HL-60 (cell line): ENCODE data around the gene RHAG.
"Not testable (repeated sequence)": the region's sequence is repeated elsewhere in the genome, so short reads cannot be mapped to it uniquely, and the experiment has no call there.

Source experiments
- DNase-seq, 2 experiments: peaks; one replicate each; pipeline ENCODE4 v3.0.0-alpha.2; 2010 to 2020; ENCODE audit warnings: low read depth in 1 of 2, low spot score in 1 of 2
- H3K27ac ChIP-seq: fragments of 250-450 bp; sonication (Bioruptor Pico); replicated peaks from 2 replicates; pipeline ENCODE4 v1.5.1; 2020; ENCODE audit warnings: mild to moderate bottlenecking, moderate library complexity
- H3K27me3 ChIP-seq: fragments of 250-450 bp; sonication (Bioruptor Pico); 2 replicates; pipeline ENCODE4 v1.5.1; 2021; ENCODE audit warnings: mild to moderate bottlenecking, moderate library complexity; ENCODE audit not compliant: insufficient read depth, poor library complexity, severe bottlenecking
- H3K4me3 ChIP-seq: replicated peaks from 2 replicates; pipeline ENCODE4 v1.5.1; 2011; ENCODE audit warnings: mild to moderate bottlenecking, control low read depth, low read length; ENCODE audit not compliant: insufficient read depth
- GABPA ChIP-seq: IDR thresholded peaks from 2 replicates; pipeline ENCODE4 v1.6.1; 2012; ENCODE audit warnings: low read depth
- POLR2AphosphoS5 ChIP-seq: IDR thresholded peaks from 2 replicates; pipeline ENCODE4 v1.6.1; 2012; ENCODE audit warnings: low read depth
- SPI1 ChIP-seq: IDR thresholded peaks from 2 replicates; pipeline ENCODE4 v1.6.1; 2012; ENCODE audit warnings: low read depth, mild to moderate bottlenecking, borderline replicate concordance
- TF ChIP-seq, protein P1 (sequence below): IDR thresholded peaks from 2 replicates; pipeline ENCODE4 v1.6.1; 2012; ENCODE audit warnings: low read depth; ENCODE audit not compliant: insufficient replicate concordance
- TF ChIP-seq, protein P2 (sequence below): IDR thresholded peaks from one replicate; pipeline ENCODE4 v1.5.1; 2011; ENCODE audit warnings: low read length, control low read depth, inconsistent platforms; ENCODE audit not compliant: insufficient read depth

Gene RHAG

DNA sequence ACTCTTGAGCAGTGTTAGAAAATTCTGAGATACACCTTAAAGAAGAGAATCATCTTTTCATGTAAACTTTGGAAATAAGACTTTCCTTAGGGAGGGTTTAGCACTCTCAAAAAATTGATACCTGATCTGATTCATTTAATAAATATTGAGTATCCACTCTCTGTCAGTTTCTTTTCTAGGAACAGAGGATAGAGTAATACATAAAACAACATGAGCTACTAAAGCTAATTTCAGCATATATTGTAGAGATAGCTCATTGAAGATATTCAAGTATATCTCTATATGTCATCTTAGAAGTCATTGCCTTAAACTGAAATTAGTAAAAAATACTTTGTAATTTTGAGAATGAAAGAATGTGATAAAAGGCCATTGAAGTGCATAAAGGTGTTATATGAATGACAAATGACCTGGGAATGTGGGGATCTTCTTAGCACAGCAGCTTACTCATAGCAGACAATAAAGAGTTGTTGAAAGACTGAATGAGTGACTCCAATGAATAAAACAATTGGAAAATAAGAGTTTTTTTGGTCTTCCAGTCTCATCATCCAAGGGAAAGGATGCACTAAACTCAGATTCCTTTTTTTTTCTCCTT is 29.2 kb downstream of the RHAG start:
- no peaks in the 10 kb centered on the region for H3K27me3 ChIP-seq
- no peak for DNase-seq
- TF ChIP-seq GABPA (no peak), SPI1 (no peak), POLR2AphosphoS5 (no peak)
- TF ChIP-seq, protein P1, sequence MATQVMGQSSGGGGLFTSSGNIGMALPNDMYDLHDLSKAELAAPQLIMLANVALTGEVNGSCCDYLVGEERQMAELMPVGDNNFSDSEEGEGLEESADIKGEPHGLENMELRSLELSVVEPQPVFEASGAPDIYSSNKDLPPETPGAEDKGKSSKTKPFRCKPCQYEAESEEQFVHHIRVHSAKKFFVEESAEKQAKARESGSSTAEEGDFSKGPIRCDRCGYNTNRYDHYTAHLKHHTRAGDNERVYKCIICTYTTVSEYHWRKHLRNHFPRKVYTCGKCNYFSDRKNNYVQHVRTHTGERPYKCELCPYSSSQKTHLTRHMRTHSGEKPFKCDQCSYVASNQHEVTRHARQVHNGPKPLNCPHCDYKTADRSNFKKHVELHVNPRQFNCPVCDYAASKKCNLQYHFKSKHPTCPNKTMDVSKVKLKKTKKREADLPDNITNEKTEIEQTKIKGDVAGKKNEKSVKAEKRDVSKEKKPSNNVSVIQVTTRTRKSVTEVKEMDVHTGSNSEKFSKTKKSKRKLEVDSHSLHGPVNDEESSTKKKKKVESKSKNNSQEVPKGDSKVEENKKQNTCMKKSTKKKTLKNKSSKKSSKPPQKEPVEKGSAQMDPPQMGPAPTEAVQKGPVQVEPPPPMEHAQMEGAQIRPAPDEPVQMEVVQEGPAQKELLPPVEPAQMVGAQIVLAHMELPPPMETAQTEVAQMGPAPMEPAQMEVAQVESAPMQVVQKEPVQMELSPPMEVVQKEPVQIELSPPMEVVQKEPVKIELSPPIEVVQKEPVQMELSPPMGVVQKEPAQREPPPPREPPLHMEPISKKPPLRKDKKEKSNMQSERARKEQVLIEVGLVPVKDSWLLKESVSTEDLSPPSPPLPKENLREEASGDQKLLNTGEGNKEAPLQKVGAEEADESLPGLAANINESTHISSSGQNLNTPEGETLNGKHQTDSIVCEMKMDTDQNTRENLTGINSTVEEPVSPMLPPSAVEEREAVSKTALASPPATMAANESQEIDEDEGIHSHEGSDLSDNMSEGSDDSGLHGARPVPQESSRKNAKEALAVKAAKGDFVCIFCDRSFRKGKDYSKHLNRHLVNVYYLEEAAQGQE: no peak
- TF ChIP-seq, protein P2, sequence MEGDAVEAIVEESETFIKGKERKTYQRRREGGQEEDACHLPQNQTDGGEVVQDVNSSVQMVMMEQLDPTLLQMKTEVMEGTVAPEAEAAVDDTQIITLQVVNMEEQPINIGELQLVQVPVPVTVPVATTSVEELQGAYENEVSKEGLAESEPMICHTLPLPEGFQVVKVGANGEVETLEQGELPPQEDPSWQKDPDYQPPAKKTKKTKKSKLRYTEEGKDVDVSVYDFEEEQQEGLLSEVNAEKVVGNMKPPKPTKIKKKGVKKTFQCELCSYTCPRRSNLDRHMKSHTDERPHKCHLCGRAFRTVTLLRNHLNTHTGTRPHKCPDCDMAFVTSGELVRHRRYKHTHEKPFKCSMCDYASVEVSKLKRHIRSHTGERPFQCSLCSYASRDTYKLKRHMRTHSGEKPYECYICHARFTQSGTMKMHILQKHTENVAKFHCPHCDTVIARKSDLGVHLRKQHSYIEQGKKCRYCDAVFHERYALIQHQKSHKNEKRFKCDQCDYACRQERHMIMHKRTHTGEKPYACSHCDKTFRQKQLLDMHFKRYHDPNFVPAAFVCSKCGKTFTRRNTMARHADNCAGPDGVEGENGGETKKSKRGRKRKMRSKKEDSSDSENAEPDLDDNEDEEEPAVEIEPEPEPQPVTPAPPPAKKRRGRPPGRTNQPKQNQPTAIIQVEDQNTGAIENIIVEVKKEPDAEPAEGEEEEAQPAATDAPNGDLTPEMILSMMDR: no peak
- H3K27ac ChIP-seq: no peak overlapping the region
- no peak overlapping the region for H3K4me3 ChIP-seq

DNA sequence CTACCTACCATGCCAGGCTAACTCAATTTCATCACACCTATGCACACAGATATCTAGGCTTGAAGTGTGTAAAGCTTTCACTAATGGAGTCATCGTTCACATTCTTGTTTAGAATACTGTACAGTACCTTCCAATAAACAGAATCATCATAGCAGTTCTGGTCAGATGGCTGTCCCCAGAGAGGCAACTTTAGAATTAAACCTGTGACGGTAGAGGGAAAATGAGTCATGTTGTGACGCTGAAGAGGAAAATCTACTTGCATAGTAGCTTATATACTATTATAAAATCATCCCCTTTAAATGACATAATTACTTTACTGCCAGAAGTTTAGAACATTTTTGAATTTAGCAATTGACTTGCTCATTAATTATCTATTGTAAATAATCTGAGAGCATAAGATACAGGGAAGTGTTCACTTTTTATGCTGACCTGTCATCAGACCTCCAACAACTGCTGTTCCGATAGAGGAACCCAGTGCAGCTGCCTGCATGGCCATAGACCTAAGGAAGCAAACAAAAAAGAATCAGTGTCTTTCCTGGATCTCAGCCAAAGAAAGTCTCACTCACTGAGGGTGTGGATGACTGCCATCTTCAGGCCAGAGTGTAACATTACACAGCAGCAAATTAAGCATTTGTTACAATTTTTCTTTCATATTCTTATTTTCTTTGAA is 29.8 kb downstream of the RHAG start:
- H3K4me3 ChIP-seq: no peak overlapping the region
- TF ChIP-seq GABPA (no peak), POLR2AphosphoS5 (peak; percentile 37; the same call in 1 of the 2 replicates)
- TF ChIP-seq, protein P2: peak; percentile 73
- H3K27ac ChIP-seq: no peak overlapping the region
- no peaks in the 10 kb centered on the region for H3K27me3 ChIP-seq
- peak; percentile 38 to 60 for DNase-seq

DNA sequence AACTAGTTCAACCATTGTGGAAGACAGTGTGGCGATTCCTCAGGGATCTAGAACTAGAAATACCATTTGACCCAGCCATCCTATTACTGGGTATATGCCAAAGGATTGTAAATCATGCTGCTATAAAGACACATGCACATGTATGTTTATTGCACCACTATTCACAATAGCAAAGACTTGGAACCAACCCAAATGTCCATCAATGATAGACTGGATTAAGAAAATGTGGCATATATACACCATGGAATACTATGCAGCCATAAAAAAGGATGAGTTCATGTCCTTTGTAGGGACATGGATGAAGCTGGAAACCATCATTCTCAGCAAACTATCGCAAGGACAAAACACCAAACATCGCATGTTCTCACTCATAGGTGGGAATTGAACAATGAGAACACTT is 32.6 kb downstream of the RHAG start:
- H3K27ac ChIP-seq, H3K27me3 ChIP-seq, DNase-seq, H3K4me3 ChIP-seq: not testable (repeated sequence)

DNA sequence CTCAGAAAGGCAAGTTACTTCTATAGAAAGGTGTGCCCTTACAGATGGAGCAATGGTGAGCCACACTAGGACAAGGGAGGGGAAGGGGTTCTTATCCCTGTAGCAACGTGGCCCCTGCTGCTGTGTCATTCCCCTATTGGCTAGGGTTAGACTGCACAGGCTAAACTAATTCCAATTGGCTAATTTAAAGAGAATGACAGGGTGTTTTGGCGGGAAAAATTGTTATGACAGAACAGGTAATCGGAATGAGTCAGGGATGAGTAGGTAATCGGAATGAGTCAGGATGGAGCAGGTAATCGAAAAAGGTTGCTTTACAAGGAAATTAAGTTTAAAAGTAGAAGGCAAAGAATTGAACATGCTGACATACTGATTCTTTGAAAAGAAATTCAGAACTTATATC is 49.4 kb downstream of the RHAG start:
- not testable (repeated sequence) for H3K4me3 ChIP-seq, DNase-seq, H3K27me3 ChIP-seq, H3K27ac ChIP-seq

DNA sequence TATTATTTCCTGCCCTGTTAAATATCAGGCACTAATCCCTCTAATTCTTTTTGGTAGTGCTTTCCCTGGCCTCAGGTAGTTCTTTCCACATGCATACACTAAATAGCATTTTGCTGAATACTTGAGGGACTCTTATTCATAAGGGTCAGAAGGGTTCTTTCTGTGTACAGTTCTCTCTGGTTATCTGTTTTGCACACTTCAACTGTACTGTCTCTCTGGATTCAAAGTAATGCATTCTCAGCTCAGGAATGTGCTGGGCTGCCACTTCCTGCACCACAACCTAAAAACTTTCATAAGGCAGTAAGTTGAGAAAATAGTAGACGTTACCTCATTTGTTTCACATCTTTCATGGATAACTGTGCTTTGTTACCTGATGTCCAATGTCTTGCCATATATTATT is 54.1 kb downstream of the RHAG start:
- H3K27ac ChIP-seq: no peak overlapping the region
- no peaks in the 10 kb centered on the region for H3K27me3 ChIP-seq
- no peak for DNase-seq
- no peak overlapping the region for H3K4me3 ChIP-seq
- TF ChIP-seq SPI1: no peak
- TF ChIP-seq, protein P1: no peak
- no peak for TF ChIP-seq GABPA
- no peak for TF ChIP-seq POLR2AphosphoS5
- TF ChIP-seq, protein P2: no peak
